Liver (tissue), 9 donors: ENCODE data around the gene RASGRF1. TPM values are rescaled to one million over a fixed set of nuclear protein-coding genes. Genes with fewer than 3 reads are reported as not detected.

ENCODE experiments used
- DNase-seq: peaks from one replicate; pipeline ENCODE4 v3.0.0-alpha.2; 2017; ENCODE audit warnings: low spot score
- H3K27ac ChIP-seq, 2 donors: one replicate each; pipeline ENCODE4 v1.7.0; 2013; ENCODE audit warnings: inconsistent platforms in 2 of 2, low read length in 2 of 2, control low read depth in 1 of 2, low read depth in 1 of 2, mild to moderate bottlenecking in 1 of 2
- H3K27me3 ChIP-seq, 4 donors: one replicate each; pipeline versions ENCODE4 v1.6.1 to v1.7.0; 2013; ENCODE audit warnings: low read length in 3 of 4, inconsistent platforms in 1 of 4, mild to moderate bottlenecking in 1 of 4, moderate library complexity in 1 of 4; ENCODE audit not compliant: control insufficient read depth in 4 of 4, insufficient read depth in 4 of 4
- H3K36me3 ChIP-seq, 4 donors: one replicate each; pipeline versions ENCODE4 v1.6.1 to v1.7.0; 2013; ENCODE audit warnings: low read length in 3 of 4, mild to moderate bottlenecking in 3 of 4, low read depth in 1 of 4, moderate library complexity in 1 of 4; ENCODE audit not compliant: control insufficient read depth in 4 of 4, insufficient read depth in 3 of 4
- H3K4me1 ChIP-seq, 4 donors: one replicate each; pipeline versions ENCODE4 v1.6.1 to v1.7.0; 2013; ENCODE audit warnings: low read length in 3 of 4, mild to moderate bottlenecking in 3 of 4, moderate library complexity in 1 of 4; ENCODE audit not compliant: control insufficient read depth in 4 of 4, insufficient read depth in 4 of 4
- H3K4me3 ChIP-seq, 3 donors: one replicate each; pipeline versions ENCODE4 v1.6.1 to v1.7.0; 2013; ENCODE audit warnings: low read length in 3 of 3, control low read depth in 1 of 3, low read depth in 1 of 3, mild to moderate bottlenecking in 1 of 3
- H3K9ac ChIP-seq, 2 donors: one replicate each; pipeline ENCODE4 v1.7.0; 2013; ENCODE audit warnings: low read length in 2 of 2, mild to moderate bottlenecking in 2 of 2, moderate library complexity in 2 of 2, control low read depth in 1 of 2, low read depth in 1 of 2
- H3K9me3 ChIP-seq, 4 donors: one replicate each; pipeline versions ENCODE4 v1.6.1 to v1.7.0; 2013; ENCODE audit warnings: low read length in 3 of 4; ENCODE audit not compliant: control insufficient read depth in 4 of 4
- EGR1 ChIP-seq, 2 donors: IDR thresholded peaks; 2 replicates each; pipeline ENCODE4 v1.6.1; 2016 to 2018; ENCODE audit warnings: antibody characterized with exemption in 2 of 2, low read depth in 2 of 2
- FOXA2 ChIP-seq: IDR thresholded peaks from 2 replicates; pipeline ENCODE4 v1.6.1; 2016; ENCODE audit warnings: antibody characterized with exemption
- GABPA ChIP-seq, 2 donors: IDR thresholded peaks in 1 of 2; conservative IDR thresholded peaks in 1 of 2; 2 replicates each; pipeline ENCODE4 v1.6.1; 2016; ENCODE audit warnings: antibody characterized with exemption in 2 of 2, mild to moderate bottlenecking in 1 of 2, moderate library complexity in 1 of 2
- HNF4A ChIP-seq, 2 donors: conservative IDR thresholded peaks; 2 replicates each; pipeline ENCODE4 v1.6.1; 2016; ENCODE audit warnings: antibody characterized with exemption in 2 of 2, mild to moderate bottlenecking in 2 of 2
- HNF4G ChIP-seq: IDR thresholded peaks from 2 replicates; pipeline ENCODE4 v1.6.1; 2016; ENCODE audit warnings: antibody characterized with exemption
- JUND ChIP-seq, 2 donors: IDR thresholded peaks; 2 replicates each; pipeline ENCODE4 v1.6.1; 2016; ENCODE audit warnings: antibody characterized with exemption in 2 of 2
- NR2F2 ChIP-seq: IDR thresholded peaks from 2 replicates; pipeline ENCODE4 v1.6.1; 2016; ENCODE audit warnings: antibody characterized with exemption
- RAD21 ChIP-seq, 2 donors: IDR thresholded peaks; 2 replicates each; pipeline ENCODE4 v1.6.1; 2016; ENCODE audit warnings: antibody characterized with exemption in 2 of 2, mild to moderate bottlenecking in 2 of 2
- RXRA ChIP-seq, 2 donors: IDR thresholded peaks; 2 replicates each; pipeline ENCODE4 v1.6.1; 2017 to 2018; ENCODE audit warnings: antibody characterized with exemption in 2 of 2, mild to moderate bottlenecking in 1 of 2
- SP1 ChIP-seq: IDR thresholded peaks from 2 replicates; pipeline ENCODE4 v1.6.1; 2018; ENCODE audit warnings: antibody characterized with exemption, mild to moderate bottlenecking
- TAF1 ChIP-seq: conservative IDR thresholded peaks from 2 replicates; pipeline ENCODE4 v1.6.1; 2016; ENCODE audit warnings: antibody characterized with exemption, mild to moderate bottlenecking
- YY1 ChIP-seq: IDR thresholded peaks from 2 replicates; pipeline ENCODE4 v1.6.1; 2016; ENCODE audit warnings: antibody characterized with exemption, mild to moderate bottlenecking
- WGBS: extraction: QIAGEN DNeasy Blood & Tissue Kit; methylation state at CpG from one replicate; pipeline ENCODE4 v1.1.7; 2013; 5-methylcytosine and 5-hydroxymethylcytosine counted together
- polyA plus RNA-seq, 2 donors: library from polyadenylated mRNA; stranded (reverse) in 1 of 2; unstranded in 1 of 2; fragments of 200-250 nt in 1 of 2; fragments of >200 nt in 1 of 2; fragmentation: Nextera tagmentation in 1 of 2; extraction: Ambion mirVana in 1 of 2; gene quantifications; one replicate each; pipeline versions ENCODE4 v1.2.1 to v1.2.3, GENCODE V29; 2013 to 2015
- total RNA-seq, 2 donors: library from RNA; depleted of rRNA; stranded (reverse); fragments of >200 nt; gene quantifications; one replicate each; pipeline ENCODE4 v1.2.3, GENCODE V29; 2014
- TF ChIP-seq, protein P1 (sequence below): fragments of 150-350 bp; IDR thresholded peaks from 2 replicates; pipeline ENCODE4 v1.5.1; 2017; ENCODE audit warnings: improper control_type of control experiment, low read depth, low read length; ENCODE audit not compliant: missing input control
- TF ChIP-seq, protein P2 (sequence below): IDR thresholded peaks from 2 replicates; pipeline ENCODE4 v1.6.1; 2016; ENCODE audit warnings: antibody characterized with exemption, mild to moderate bottlenecking
- TF ChIP-seq, protein P3 (sequence below): IDR thresholded peaks from 2 replicates; pipeline ENCODE4 v1.6.1; 2016; ENCODE audit warnings: antibody characterized with exemption
- TF ChIP-seq, protein P4 (sequence below): IDR thresholded peaks from 2 replicates; pipeline ENCODE4 v1.6.1; 2016; ENCODE audit warnings: antibody characterized with exemption
- donor health status: healthy.
- donor health status: healthy.
- donor health status: healthy.
- donor health status: healthy.
- donor health status: healthy.

RASGRF1 gene
- total and polyA plus RNA-seq, 4 donors, result 0.28 TPM; not detected in 3

DNA sequence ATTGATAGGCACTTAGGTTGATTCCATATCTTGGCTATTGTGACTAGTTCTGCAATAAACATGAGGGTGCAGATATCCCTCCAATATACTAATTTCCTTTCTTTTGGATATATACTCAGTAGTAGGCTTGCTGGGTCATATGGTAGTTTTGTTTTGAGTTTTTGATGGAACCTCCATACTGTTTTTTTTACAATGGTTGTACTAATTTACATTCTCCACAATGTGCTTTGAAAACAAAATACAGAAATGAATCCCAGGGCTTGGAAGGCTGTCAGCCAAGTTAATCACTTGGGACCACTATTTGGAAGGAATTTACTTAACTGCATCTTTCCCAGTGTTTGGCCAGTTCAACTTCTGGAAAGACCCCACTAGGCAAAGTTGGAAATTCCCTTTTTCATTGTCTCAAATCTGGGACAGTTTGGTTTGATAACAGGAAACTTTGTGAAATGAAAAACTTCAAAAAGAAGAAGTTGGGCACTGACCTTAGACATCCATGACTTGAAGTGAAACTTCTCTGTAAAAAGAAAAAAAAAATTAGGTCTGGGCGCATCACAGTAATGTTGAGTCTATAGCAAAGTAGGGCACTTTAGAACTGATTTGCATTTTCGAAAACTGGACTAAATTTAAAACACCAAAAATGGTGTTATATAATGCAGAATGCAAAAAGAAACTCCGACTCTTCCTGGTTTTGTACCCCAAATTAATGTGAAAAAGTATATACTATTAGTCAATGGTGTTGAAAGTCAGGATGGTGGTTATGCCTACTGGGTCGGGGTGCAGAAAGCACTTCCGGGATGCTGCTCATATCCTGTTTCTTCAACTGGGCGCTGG lies 151.7 kb downstream of the RASGRF1 start:
- Histone ChIP-seq H3K4me1 (peaks cover 4 to 21% (median 12%) of the 10 kb centered on the region in 4 donors), H3K9ac (no peak overlapping the region), H3K27ac (no peak overlapping the region), H3K9me3 (no peaks in the 10 kb centered on the region), H3K36me3 (peaks cover 3 to 18% (median 12%) of the 10 kb centered on the region in 4 donors), H3K27me3 (no peaks in the 10 kb centered on the region), H3K4me3 (no peak overlapping the region)
- WGBS, result 80% methylated on average over 6 of the region's 6 CpGs
- DNase-seq, result no peak
- TF ChIP-seq FOXA2 (no peak), YY1 (no peak), SP1 (no peak), EGR1 (IDR thresholded peaks at IDR 0.05; ENCODE audit: low read depth in 2 of 2) (no peak), RXRA (IDR thresholded peaks at IDR 0.05) (no peak), GABPA (IDR thresholded peaks at IDR 0.05 in 1 of 2, conservative IDR thresholded peaks at IDR 0.05 in 1 of 2) (no peak), RAD21 (IDR thresholded peaks at IDR 0.05) (no peak), HNF4A (conservative IDR thresholded peaks at IDR 0.05) (no peak), TAF1 (no peak), NR2F2 (no peak), HNF4G (no peak), JUND (IDR thresholded peaks at IDR 0.05) (no peak)
- TF ChIP-seq, protein P1, sequence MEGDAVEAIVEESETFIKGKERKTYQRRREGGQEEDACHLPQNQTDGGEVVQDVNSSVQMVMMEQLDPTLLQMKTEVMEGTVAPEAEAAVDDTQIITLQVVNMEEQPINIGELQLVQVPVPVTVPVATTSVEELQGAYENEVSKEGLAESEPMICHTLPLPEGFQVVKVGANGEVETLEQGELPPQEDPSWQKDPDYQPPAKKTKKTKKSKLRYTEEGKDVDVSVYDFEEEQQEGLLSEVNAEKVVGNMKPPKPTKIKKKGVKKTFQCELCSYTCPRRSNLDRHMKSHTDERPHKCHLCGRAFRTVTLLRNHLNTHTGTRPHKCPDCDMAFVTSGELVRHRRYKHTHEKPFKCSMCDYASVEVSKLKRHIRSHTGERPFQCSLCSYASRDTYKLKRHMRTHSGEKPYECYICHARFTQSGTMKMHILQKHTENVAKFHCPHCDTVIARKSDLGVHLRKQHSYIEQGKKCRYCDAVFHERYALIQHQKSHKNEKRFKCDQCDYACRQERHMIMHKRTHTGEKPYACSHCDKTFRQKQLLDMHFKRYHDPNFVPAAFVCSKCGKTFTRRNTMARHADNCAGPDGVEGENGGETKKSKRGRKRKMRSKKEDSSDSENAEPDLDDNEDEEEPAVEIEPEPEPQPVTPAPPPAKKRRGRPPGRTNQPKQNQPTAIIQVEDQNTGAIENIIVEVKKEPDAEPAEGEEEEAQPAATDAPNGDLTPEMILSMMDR, result no peak
- TF ChIP-seq, protein P2, sequence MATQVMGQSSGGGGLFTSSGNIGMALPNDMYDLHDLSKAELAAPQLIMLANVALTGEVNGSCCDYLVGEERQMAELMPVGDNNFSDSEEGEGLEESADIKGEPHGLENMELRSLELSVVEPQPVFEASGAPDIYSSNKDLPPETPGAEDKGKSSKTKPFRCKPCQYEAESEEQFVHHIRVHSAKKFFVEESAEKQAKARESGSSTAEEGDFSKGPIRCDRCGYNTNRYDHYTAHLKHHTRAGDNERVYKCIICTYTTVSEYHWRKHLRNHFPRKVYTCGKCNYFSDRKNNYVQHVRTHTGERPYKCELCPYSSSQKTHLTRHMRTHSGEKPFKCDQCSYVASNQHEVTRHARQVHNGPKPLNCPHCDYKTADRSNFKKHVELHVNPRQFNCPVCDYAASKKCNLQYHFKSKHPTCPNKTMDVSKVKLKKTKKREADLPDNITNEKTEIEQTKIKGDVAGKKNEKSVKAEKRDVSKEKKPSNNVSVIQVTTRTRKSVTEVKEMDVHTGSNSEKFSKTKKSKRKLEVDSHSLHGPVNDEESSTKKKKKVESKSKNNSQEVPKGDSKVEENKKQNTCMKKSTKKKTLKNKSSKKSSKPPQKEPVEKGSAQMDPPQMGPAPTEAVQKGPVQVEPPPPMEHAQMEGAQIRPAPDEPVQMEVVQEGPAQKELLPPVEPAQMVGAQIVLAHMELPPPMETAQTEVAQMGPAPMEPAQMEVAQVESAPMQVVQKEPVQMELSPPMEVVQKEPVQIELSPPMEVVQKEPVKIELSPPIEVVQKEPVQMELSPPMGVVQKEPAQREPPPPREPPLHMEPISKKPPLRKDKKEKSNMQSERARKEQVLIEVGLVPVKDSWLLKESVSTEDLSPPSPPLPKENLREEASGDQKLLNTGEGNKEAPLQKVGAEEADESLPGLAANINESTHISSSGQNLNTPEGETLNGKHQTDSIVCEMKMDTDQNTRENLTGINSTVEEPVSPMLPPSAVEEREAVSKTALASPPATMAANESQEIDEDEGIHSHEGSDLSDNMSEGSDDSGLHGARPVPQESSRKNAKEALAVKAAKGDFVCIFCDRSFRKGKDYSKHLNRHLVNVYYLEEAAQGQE, result no peak
- TF ChIP-seq, protein P3, sequence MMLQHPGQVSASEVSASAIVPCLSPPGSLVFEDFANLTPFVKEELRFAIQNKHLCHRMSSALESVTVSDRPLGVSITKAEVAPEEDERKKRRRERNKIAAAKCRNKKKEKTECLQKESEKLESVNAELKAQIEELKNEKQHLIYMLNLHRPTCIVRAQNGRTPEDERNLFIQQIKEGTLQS, result no peak
- TF ChIP-seq, protein P4, sequence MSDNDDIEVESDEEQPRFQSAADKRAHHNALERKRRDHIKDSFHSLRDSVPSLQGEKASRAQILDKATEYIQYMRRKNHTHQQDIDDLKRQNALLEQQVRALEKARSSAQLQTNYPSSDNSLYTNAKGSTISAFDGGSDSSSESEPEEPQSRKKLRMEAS, result no peak

DNA sequence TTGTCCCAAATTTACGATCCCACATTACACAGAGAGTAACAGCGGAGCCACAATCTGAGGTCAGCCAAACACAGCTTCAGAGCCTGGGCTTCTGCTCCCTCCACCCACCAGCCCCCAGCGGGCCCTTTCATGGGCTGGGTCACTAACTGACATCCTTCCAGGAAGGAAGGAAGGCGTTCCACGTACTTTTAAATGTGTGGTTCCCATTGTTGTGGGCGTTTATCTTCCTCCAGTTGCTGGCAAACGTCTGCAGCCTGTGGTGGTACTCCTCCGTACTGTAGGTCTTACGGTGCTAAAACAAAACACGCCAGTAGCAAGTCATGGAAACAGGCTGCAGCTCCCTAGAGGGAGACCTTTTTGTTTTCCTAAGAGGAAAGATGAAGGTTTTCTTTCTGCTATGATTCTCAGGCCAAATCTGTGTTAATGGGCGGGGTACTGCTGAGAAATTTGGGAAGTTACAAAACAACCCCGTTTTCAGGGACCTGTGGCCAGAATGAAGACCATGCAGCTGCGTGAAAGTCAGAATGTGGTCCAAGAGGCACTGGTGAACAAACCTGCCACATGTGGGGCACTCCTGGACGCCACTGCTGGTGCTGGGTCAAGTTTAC lies 153.3 kb downstream of the RASGRF1 start:
- H3K4me3 ChIP-seq, result no peak overlapping the region

More for the DNA sequence above, 153.3 kb downstream of the RASGRF1 start:
- Histone ChIP-seq H3K27me3 (no peaks in the 10 kb centered on the region), H3K9ac (no peak overlapping the region), H3K36me3 (peaks cover 3 to 18% (median 12%) of the 10 kb centered on the region in 4 donors), H3K27ac (no peak overlapping the region), H3K4me1 (peaks cover 8 to 22% (median 19%) of the 10 kb centered on the region in 4 donors), H3K9me3 (no peaks in the 10 kb centered on the region)
- no peak for DNase-seq
- TF ChIP-seq, protein P4, result no peak
- TF ChIP-seq SP1 (peak; percentile 41), NR2F2 (peak; percentile 84)
- 73% methylated on average over 14 of the region's 14 CpGs for WGBS
